Endothelial cell of umbilical vein (primary cell): ENCODE results near the gene CHN2. TPM values are rescaled to one million over a fixed set of nuclear protein-coding genes. Genes with fewer than 3 reads are reported as not detected.

Experiments used
- BruUV-seq: library from RNA; stranded (reverse); fragments of 400-500 nt; replicated peaks from 2 replicates; lab custom pipeline; 2021; lab: Mats Ljungman, UMichigan
- CTCF ChIA-PET: fragments of 300-600, 350-600 bp; sonication (Branson Sonifier 250); formaldehyde crosslinking; loops from one replicate; lab custom pipeline; 2021; ENCODE audit warnings: antibody characterized with exemption, inconsistent platforms; lab: Charles Lee
- POLR2A ChIA-PET: fragments of 300-600, 350-600 bp; sonication (Branson Sonifier 250); formaldehyde crosslinking; loops from one replicate; lab custom pipeline; 2021; ENCODE audit warnings: antibody characterized with exemption, inconsistent platforms; lab: Charles Lee
- DNase-seq: peaks from one replicate; pipeline ENCODE4 v3.0.0-alpha.2; 2011; ENCODE audit warnings: low read depth, low spot score
- FAIRE-seq: peaks from 2 replicates; lab custom pipeline; 2011; peaks lifted over from hg19 to GRCh38; lab: Jason Lieb, UNC
- H2AFZ ChIP-seq: 2 replicates; pipeline ENCODE4 v1.6.0; 2012; ENCODE audit warnings: low read depth, low read length, control low read depth, inconsistent platforms
- H3K27ac ChIP-seq: 2 replicates; pipeline ENCODE4 v1.5.1; 2011; ENCODE audit warnings: low read depth, mild to moderate bottlenecking, control low read depth, low read length, moderate library complexity; ENCODE audit not compliant: insufficient read depth
- H3K27me3 ChIP-seq, 2 experiments: 2 replicates each; pipeline versions ENCODE4 v1.6.0 to v1.6.1; 2011; ENCODE audit warnings: low read length in 2 of 2, mixed read lengths in 1 of 2; ENCODE audit not compliant: control insufficient read depth in 2 of 2, insufficient read depth in 2 of 2
- H3K36me3 ChIP-seq, 2 experiments: 2 replicates in 1 of 2; 3 replicates in 1 of 2; pipeline ENCODE4 v1.5.1; 2011; ENCODE audit warnings: low read length in 2 of 2, mild to moderate bottlenecking in 1 of 2, moderate library complexity in 1 of 2; ENCODE audit not compliant: control insufficient read depth in 2 of 2, insufficient read depth in 2 of 2; ENCODE audit errors: extremely low read depth in 1 of 2
- H3K4me1 ChIP-seq: 3 replicates; pipeline ENCODE4 v1.5.1; 2011; ENCODE audit warnings: mild to moderate bottlenecking, low read length; ENCODE audit not compliant: control insufficient read depth, insufficient read depth; ENCODE audit errors: extremely low read depth
- H3K4me2 ChIP-seq: 2 replicates; pipeline ENCODE4 v1.6.1; 2011; ENCODE audit warnings: low read length, control low read depth, mixed read lengths; ENCODE audit not compliant: insufficient read depth
- H3K4me3 ChIP-seq, 3 experiments: fragments of 200-600 bp in 1 of 3; sonication (generic), shearing (Covaris generic) in 1 of 3; replicated peaks in 1 of 3; 2 replicates each; pipeline ENCODE4 v1.5.1; 2011 to 2016; ENCODE audit warnings: control low read depth in 3 of 3, low read length in 3 of 3, mild to moderate bottlenecking in 2 of 3, inconsistent platforms in 1 of 3, low read depth in 1 of 3, moderate library complexity in 1 of 3; ENCODE audit not compliant: insufficient read depth in 1 of 3
- H3K79me2 ChIP-seq: 2 replicates; pipeline ENCODE4 v1.6.0; 2012; ENCODE audit warnings: low read length, inconsistent platforms; ENCODE audit not compliant: control insufficient read depth, insufficient read depth
- H3K9ac ChIP-seq: replicated peaks from 2 replicates; pipeline ENCODE3; 2011; ENCODE audit warnings: low read length, control low read depth; ENCODE audit not compliant: insufficient read depth; ENCODE audit errors: extremely low read depth
- H3K9me1 ChIP-seq: replicated peaks from 3 replicates; pipeline ENCODE4 v1.6.0; 2011; ENCODE audit warnings: mild to moderate bottlenecking, low read length; ENCODE audit not compliant: control insufficient read depth, insufficient read depth; ENCODE audit errors: extremely low read depth
- H3K9me3 ChIP-seq: replicated peaks from 2 replicates; pipeline ENCODE4 v1.5.1; 2012; ENCODE audit warnings: low read length, inconsistent platforms; ENCODE audit not compliant: control insufficient read depth, insufficient read depth
- H4K20me1 ChIP-seq: replicated peaks from 2 replicates; pipeline ENCODE3; 2011; ENCODE audit warnings: mild to moderate bottlenecking, low read length; ENCODE audit not compliant: control insufficient read depth, insufficient read depth; ENCODE audit errors: extremely low read depth
- EZH2 ChIP-seq: IDR thresholded peaks from 2 replicates; pipeline ENCODE4 v1.6.1; 2012; ENCODE audit warnings: borderline replicate concordance, low read depth, mild to moderate bottlenecking, moderate library complexity, low read length, inconsistent platforms; ENCODE audit not compliant: severe bottlenecking
- FOS ChIP-seq: IDR thresholded peaks from 2 replicates; pipeline ENCODE4 v1.6.1; 2011; ENCODE audit warnings: mild to moderate bottlenecking, low read length, moderate library complexity, borderline replicate concordance; ENCODE audit not compliant: insufficient read depth
- GATA2 ChIP-seq: IDR thresholded peaks from 2 replicates; pipeline ENCODE4 v1.7.0; 2011; ENCODE audit warnings: low read depth, mild to moderate bottlenecking, moderate library complexity, mixed read lengths, low read length; ENCODE audit not compliant: insufficient read length, insufficient read depth
- MYC ChIP-seq: IDR thresholded peaks from one replicate; pipeline ENCODE4 v1.6.1; 2011; ENCODE audit warnings: mild to moderate bottlenecking, low read depth, low read length
- POLR2A ChIP-seq: IDR thresholded peaks from 2 replicates; pipeline ENCODE4 v1.6.1; 2012; ENCODE audit warnings: low read depth, mild to moderate bottlenecking, control low read depth, low read length
- POLR2AphosphoS5 ChIP-seq: IDR thresholded peaks from 2 replicates; pipeline ENCODE4 v1.6.1; 2012; ENCODE audit warnings: low read depth, mild to moderate bottlenecking, control low read depth, low read length, moderate library complexity; ENCODE audit not compliant: insufficient read depth
- dilution Hi-C: fragments of 300-500 bp; cut with MboI; formaldehyde crosslinking; loops from one replicate; pipeline ENCODE4 v1.15.0; 2019; ENCODE audit warnings: low sequenced_read_pairs; ENCODE audit not compliant: extremely low pct_ligation_motif_present
- intact Hi-C: fragments of 100-400 bp; cut with micrococcal nuclease; formaldehyde crosslinking; loops from one replicate; pipeline ENCODE4 v1.10.0; 2022
- polyA plus RNA-seq, 4 experiments: library from polyadenylated mRNA; depleted of rRNA in 3 of 4; stranded (reverse) in 3 of 4; unstranded in 1 of 4; fragments of >200 nt; gene quantifications; 2 replicates each; pipeline versions ENCODE4 v1.2.1 to v1.2.3, GENCODE V29; 2011 to 2012; ENCODE audit warnings: missing spikeins in 1 of 4
- total RNA-seq: library from RNA; stranded (reverse); gene quantifications from 2 replicates; pipeline ENCODE4 v1.2.3, GENCODE V29; 2021
- TF ChIP-seq, protein P1 (sequence below): IDR thresholded peaks from 2 replicates; pipeline ENCODE4 v1.6.1; 2011; ENCODE audit not compliant: insufficient read depth, insufficient read length
- TF ChIP-seq, protein P2 (sequence below), 2 donors: IDR thresholded peaks; 1 replicate in 1 of 2; 2 replicates in 1 of 2; pipeline ENCODE4 v1.5.1; 2011; ENCODE audit warnings: low read length in 2 of 2, mild to moderate bottlenecking in 2 of 2, moderate library complexity in 2 of 2, control low read depth in 1 of 2, inconsistent platforms in 1 of 2, low read depth in 1 of 2; ENCODE audit not compliant: insufficient read depth in 1 of 2; ENCODE audit errors: extremely low read depth in 1 of 2

CHN2 gene
- total and polyA plus RNA-seq, 2 donors (not counting 3 experiments of a cell fraction or from before 2014, with no cell fraction given) = 1.4 to 5.0 TPM

DNA sequence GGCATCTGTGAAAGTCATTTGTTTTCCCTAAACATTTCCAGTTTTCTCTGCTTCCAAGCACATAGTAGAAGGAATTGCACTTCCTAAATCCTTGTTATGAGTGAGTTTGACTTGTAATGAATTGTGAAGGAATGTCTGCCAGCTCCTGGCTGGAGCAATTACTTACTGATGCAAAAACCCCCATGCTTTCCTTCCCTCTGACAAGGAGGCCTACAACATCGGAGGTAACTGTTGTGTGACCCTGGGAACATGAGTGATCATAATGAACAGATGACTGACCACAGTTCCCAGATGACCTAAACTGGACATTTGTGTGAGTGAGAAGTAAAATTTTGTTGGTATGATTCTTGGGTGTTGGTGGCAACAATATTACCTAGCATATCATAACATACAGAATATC, 26.9 kb upstream of the CHN2 start:
- Histone ChIP-seq H3K27ac (no peak overlapping the region), H4K20me1 (no peaks in the 10 kb centered on the region), H3K27me3 (peaks cover 4 to 11% of the 10 kb centered on the region in 2 experiments), H2AFZ (no peak overlapping the region), H3K9ac (no peak overlapping the region), H3K79me2 (no peaks in the 10 kb centered on the region), H3K9me1 (no peaks in the 10 kb centered on the region), H3K4me1 (no peaks in the 10 kb centered on the region), H3K4me2 (no peak overlapping the region), H3K9me3 (no peaks in the 10 kb centered on the region), H3K4me3 (no peak overlapping the region), H3K36me3 (no peaks in the 10 kb centered on the region)
- no TSS peak for BruUV-seq
- CTCF ChIA-PET = interaction anchor here (4.2 kb wide), 1 partner anchor 22 kb away, joined by 17 read pairs; no protein-coding TSS in a partner anchor
- POLR2A ChIA-PET = no interaction called here
- no peak for TF ChIP-seq FOS
- TF ChIP-seq, protein P1, sequence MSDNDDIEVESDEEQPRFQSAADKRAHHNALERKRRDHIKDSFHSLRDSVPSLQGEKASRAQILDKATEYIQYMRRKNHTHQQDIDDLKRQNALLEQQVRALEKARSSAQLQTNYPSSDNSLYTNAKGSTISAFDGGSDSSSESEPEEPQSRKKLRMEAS = no peak
- DNase-seq (no peak), FAIRE-seq (no peak)
- intact Hi-C loops (no loop called here), dilution Hi-C loops (no loop called here)

DNA sequence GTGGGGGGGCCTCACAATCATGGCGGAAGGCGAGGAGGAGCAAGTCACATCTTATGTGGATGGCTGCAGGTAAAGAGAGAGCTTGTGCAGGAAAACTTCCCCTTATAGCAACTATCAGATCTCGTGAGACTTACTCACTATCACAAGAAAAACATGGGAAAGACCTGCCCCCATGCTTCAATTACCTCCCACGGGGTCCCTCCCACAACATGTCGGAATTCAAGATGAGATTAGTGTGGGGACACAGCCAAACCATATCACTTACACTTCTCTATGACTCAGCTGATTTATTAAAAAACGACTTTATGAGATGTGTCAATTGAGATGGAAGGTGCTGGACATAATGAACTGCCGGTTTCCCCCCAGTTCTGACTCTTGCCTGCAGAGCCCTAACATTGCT, 23.8 kb upstream of the CHN2 start:
- POLR2A ChIA-PET = no interaction called here
- TF ChIP-seq EZH2 (no peak), POLR2A (no peak), POLR2AphosphoS5 (no peak), MYC (no peak), FOS (no peak), GATA2 (no peak)
- TF ChIP-seq, protein P1 = no peak
- TF ChIP-seq, protein P2, sequence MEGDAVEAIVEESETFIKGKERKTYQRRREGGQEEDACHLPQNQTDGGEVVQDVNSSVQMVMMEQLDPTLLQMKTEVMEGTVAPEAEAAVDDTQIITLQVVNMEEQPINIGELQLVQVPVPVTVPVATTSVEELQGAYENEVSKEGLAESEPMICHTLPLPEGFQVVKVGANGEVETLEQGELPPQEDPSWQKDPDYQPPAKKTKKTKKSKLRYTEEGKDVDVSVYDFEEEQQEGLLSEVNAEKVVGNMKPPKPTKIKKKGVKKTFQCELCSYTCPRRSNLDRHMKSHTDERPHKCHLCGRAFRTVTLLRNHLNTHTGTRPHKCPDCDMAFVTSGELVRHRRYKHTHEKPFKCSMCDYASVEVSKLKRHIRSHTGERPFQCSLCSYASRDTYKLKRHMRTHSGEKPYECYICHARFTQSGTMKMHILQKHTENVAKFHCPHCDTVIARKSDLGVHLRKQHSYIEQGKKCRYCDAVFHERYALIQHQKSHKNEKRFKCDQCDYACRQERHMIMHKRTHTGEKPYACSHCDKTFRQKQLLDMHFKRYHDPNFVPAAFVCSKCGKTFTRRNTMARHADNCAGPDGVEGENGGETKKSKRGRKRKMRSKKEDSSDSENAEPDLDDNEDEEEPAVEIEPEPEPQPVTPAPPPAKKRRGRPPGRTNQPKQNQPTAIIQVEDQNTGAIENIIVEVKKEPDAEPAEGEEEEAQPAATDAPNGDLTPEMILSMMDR (IDR thresholded peaks at IDR 0.05; ENCODE audit: extremely low read depth in 1 of 2, insufficient read depth in 1 of 2, low read depth in 1 of 2, low read length in 2 of 2) = no peak
- FAIRE-seq (no peak), DNase-seq (no peak)
- dilution Hi-C loops (no loop called here), intact Hi-C loops (no loop called here)
- no peak overlapping the region for H3K4me2 ChIP-seq
- CTCF ChIA-PET = interaction anchor here (0.8 kb wide), 1 partner anchor 19 kb away, joined by 3 read pairs; no protein-coding TSS in a partner anchor
- no peaks in the 10 kb centered on the region for H3K9me1 ChIP-seq
- no peak overlapping the region for H3K9ac ChIP-seq
- no peaks in the 10 kb centered on the region for H3K79me2 ChIP-seq
- no peaks in the 10 kb centered on the region for H3K4me1 ChIP-seq
- no peak overlapping the region for H2AFZ ChIP-seq
- H3K4me3 ChIP-seq = no peak overlapping the region
- no peaks in the 10 kb centered on the region for H3K9me3 ChIP-seq
- no TSS peak for BruUV-seq
- H3K27me3 ChIP-seq = peaks cover 4 to 11% of the 10 kb centered on the region in 2 experiments
- H4K20me1 ChIP-seq = no peaks in the 10 kb centered on the region
- H3K36me3 ChIP-seq = no peaks in the 10 kb centered on the region
- H3K27ac ChIP-seq = no peak overlapping the region
